Retinal pigment epithelial cell (primary cell): ENCODE results near the gene TRIM39.
A peak's percentile ranks its signal among the peaks of the same experiment; 100 is the strongest.

ENCODE experiments used
- DNase-seq: peaks from one replicate; pipeline ENCODE4 v3.0.0-alpha.2; 2010; ENCODE audit warnings: low read depth
- H3K4me3 ChIP-seq: 2 replicates; pipeline ENCODE4 v1.5.1; 2011; ENCODE audit warnings: mild to moderate bottlenecking, low read length, control low read depth, moderate library complexity
- CTCF ChIP-seq: conservative IDR thresholded peaks from 2 replicates; pipeline ENCODE4 v1.5.1; 2011; ENCODE audit warnings: low read depth, low read length, control low read depth, inconsistent platforms

Gene TRIM39

DNA sequence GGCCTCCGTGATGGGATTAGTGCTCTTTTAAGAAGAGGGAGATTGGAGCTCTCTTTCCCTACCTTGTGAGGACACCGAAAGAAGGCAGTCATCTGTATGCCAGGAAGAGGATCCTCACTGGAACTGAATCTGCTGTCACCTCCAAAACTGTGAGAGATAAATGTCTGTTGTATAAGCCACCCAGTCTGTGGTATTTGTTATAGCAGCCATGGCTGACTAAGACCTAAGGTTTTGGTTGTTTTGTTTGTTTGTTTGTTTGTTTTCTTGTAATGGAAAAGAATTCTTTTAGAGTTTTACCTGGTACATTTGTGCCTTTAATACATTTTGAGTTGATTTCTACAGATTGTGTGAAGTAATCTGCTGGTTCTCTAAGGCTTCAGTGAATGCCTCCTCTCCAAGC is 25.8 kb downstream of the TRIM39 start:
- DNase-seq, result no peak
- no peak overlapping the region for H3K4me3 ChIP-seq
- TF ChIP-seq CTCF, result no peak

GRCh38 chr6:30355281-30355680 is 28.6 kb downstream of the TRIM39 start:
- DNase-seq, result no peak
- H3K4me3 ChIP-seq, result no peak overlapping the region
- no peak for TF ChIP-seq CTCF

GRCh38 chr6:30356536-30356935 is 29.8 kb downstream of the TRIM39 start:
- no peak for DNase-seq
- H3K4me3 ChIP-seq, result no peak overlapping the region
- no peak for TF ChIP-seq CTCF

DNA sequence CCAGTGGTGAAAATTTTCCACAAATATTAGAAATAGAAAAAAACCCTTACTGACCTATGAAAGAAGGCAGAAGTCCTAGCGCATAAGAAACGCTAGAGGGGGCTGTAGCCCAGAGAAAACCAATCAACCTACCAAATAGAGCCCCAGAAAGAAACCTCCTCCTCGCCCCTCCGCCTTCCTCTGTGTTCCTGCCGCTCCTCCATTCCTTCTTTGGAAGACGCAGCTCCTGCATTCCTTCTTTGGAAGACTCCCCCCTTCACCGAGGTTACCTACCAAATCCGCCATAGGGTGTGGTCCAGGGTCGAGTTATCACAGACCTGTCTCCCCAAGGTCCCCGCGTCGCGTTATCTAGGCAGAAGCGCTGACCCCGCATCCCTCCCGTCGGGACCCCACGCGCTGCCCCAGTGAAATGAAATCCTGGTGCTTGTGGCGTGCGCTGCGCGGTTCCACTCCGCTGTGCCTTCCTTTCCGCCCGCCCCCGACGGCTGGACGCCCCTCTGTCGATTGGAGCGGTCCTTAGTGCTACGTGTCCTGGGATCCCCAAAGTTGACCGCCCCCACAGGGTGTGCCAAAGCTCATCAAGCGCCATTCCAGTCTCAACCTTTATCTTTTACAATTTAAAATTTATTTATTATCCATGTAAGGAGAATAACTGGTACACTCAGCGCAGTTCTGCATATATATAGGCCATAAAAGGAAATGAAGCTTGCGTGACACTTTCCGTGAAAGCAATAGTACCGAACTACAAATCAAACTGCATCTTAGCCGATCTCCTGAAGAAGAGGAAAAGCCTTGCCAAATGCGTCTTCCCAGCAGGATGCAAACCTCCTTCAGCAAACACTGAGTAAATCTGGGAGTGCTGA is 31.2 kb downstream of the TRIM39 start:
- H3K4me3 ChIP-seq, result peak overlapping the region; percentile 40
- peak; percentile 18 for DNase-seq
- peak; percentile 86 for TF ChIP-seq CTCF

DNA sequence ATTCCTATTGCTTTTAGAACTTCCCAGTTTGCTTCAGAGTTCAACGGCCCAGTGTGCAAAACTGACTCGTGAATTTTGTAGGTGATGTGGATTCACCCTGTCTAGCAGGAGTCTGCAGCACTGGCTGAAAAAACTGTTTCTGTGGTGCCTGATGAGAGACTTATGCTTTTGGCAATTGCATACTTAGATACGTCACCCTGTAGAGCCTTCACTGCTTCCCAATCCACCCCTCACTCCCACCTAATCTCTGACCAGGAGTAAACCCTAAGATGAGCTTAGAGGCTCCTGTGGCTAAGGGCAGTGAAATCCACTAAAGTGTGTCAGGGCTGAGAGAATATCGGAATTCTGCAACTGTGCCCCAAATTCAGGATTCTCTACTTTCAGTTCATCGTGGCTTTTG is 32.5 kb downstream of the TRIM39 start:
- no peak for TF ChIP-seq CTCF
- no peak overlapping the region for H3K4me3 ChIP-seq
- DNase-seq, result no peak

GRCh38 chr6:30360139-30360538 is 33.4 kb downstream of the TRIM39 start:
- TF ChIP-seq CTCF, result no peak
- no peak for DNase-seq
- no peak overlapping the region for H3K4me3 ChIP-seq

DNA sequence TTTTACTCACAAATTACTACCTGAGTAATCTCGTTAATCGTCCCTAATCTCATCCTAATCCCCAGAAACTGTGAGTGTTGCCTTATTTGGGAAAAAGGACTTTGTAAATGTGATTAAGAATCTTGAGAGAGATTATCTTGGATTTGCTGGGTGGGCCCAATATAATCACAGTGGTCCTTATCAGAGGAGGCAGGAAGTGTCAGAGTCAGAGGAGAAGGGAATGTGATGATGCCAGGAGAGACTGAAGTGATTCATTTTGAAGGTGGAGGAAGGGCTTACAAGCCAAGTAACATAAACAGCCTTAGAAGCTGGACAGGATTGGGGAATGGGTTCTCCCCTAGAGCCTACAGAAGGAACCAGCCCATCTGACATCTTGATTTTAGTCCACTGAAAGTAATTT is 34.9 kb downstream of the TRIM39 start:
- no peak overlapping the region for H3K4me3 ChIP-seq
- no peak for DNase-seq
- TF ChIP-seq CTCF, result no peak
